GM21526 (cell line): Measurements from ENCODE around the gene GID8.

Experiments used
- ATAC-seq: cut with Tn5 transposase; IDR thresholded peaks from one replicate; pipeline ENCODE4 v1.9.1; 2021; ENCODE audit warnings: moderate library complexity; ENCODE audit not compliant: unreplicated experiment, low FRiP score

Gene GID8

GRCh38 chr20:62938105-62938888 is at the start of gene GID8:
GID8 (plus strand) TSS chr20:62938147; CDS start chr20:62941503, 3,356 bp downstream.
- ATAC-seq = peak; percentile 39

- no peak for ATAC-seq
Observed at GRCh38 chr20:62888406-62888805, 49.5 kb upstream of the GID8 start.

GRCh38 chr20:62888910-62889309 is 49.0 kb upstream of the GID8 start:
- ATAC-seq = no peak

- no peak for ATAC-seq
Observed at GRCh38 chr20:62889411-62889810, 48.5 kb upstream of the GID8 start.

GRCh38 chr20:62889871-62890270 is 48.1 kb upstream of the GID8 start:
- ATAC-seq = no peak

GRCh38 chr20:62890444-62890843 is 47.5 kb upstream of the GID8 start:
- ATAC-seq = no peak

- no peak for ATAC-seq
Observed at GRCh38 chr20:62891111-62891510, 46.8 kb upstream of the GID8 start.

- no peak for ATAC-seq
Observed at GRCh38 chr20:62892348-62893304, 45.3 kb upstream of the GID8 start.

- no peak for ATAC-seq
Observed at GRCh38 chr20:62893700-62894099, 44.2 kb upstream of the GID8 start.

- ATAC-seq = no peak
Observed at GRCh38 chr20:62894261-62894660, 43.7 kb upstream of the GID8 start.

GRCh38 chr20:62895539-62895938 is 42.4 kb upstream of the GID8 start:
- ATAC-seq = no peak

- no peak for ATAC-seq
Observed at GRCh38 chr20:62896526-62896925, 41.4 kb upstream of the GID8 start.

GRCh38 chr20:62897666-62898065 is 40.3 kb upstream of the GID8 start:
- ATAC-seq = no peak

- ATAC-seq = no peak
Observed at GRCh38 chr20:62898093-62898964, 39.6 kb upstream of the GID8 start.

- ATAC-seq = no peak
Observed at GRCh38 chr20:62898970-62899632, 38.8 kb upstream of the GID8 start.

- ATAC-seq = no peak
Observed at GRCh38 chr20:62899633-62900051, 38.3 kb upstream of the GID8 start.

GRCh38 chr20:62900052-62900691 is 37.8 kb upstream of the GID8 start:
- ATAC-seq = no peak

- ATAC-seq = no peak
Observed at GRCh38 chr20:62900692-62901584, 37.0 kb upstream of the GID8 start.
